Lower leg skin (tissue), 4 donors: ENCODE data around the gene SCFD2. TPM values are rescaled to one million over a fixed set of nuclear protein-coding genes. Genes with fewer than 3 reads are reported as not detected.

Source experiments
- DNase-seq, 2 donors: peaks; one replicate each; pipeline ENCODE4 v3.0.0-alpha.2; 2019; ENCODE audit warnings: low spot score in 2 of 2
- H3K4me3 ChIP-seq: fragments of 200-600 bp; sonication (generic); 2 replicates; pipeline ENCODE4 v1.5.1; 2017; ENCODE audit warnings: mild to moderate bottlenecking, low read depth; ENCODE audit not compliant: poor library complexity, severe bottlenecking
- POLR2A ChIP-seq, 2 donors: fragments of 450-650 bp; IDR thresholded peaks; one replicate each; pipeline ENCODE4 v1.6.1; 2016 to 2017; ENCODE audit warnings: antibody characterized with exemption in 2 of 2, mild to moderate bottlenecking in 1 of 2, moderate library complexity in 1 of 2
- WGBS, 2 donors: methylation state at CpG; one replicate each; pipeline ENCODE4 v1.1.5; 2018; 5-methylcytosine and 5-hydroxymethylcytosine counted together
- intact Hi-C: fragments of 100-400 bp; cut with DNase I; formaldehyde crosslinking; loops from one replicate; pipeline ENCODE4 v1.15.0; 2023; ENCODE audit warnings: low total_unique reads
- total RNA-seq, 4 donors: library from RNA; depleted of rRNA; stranded (reverse); fragments of >200 nt; gene quantifications; one replicate each; pipeline ENCODE4 v1.1.0, GENCODE V29; 2016
- TF ChIP-seq, protein P1 (sequence below), 3 donors: fragments of 450-650 bp; IDR thresholded peaks; one replicate each; pipeline ENCODE4 v1.5.1; 2016; ENCODE audit warnings: antibody characterized with exemption in 3 of 3, mild to moderate bottlenecking in 3 of 3, moderate library complexity in 2 of 3

The SCFD2 gene
- total RNA-seq, 4 donors from 2014 or later: 13.6 to 23.3 (median 19.0) TPM

DNA sequence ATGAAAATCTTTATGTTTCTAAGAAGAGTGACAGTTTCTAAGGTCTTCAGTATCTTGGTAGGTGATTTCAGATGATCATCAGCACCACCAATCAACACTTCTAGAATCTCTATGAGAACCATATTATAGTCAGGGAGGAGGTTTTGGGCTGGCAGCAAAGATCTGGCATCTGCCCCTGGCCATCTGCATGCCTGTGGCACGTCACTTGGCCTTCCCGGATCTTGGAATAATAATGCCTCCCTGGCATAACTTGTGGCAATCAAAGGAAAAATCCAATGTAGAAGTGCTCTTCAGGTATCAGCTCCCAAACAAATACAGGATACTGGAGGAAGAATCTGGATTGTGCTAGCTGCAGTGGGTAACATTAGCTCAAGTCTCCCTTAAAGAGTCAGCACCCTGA, 446.4 kb downstream of the SCFD2 start:
- H3K4me3 ChIP-seq: no peak overlapping the region
- intact Hi-C loops: no loop called here
- WGBS, 2 donors: 45 to 55% methylated on average over 2 of the region's 2 CpGs
- no peak for DNase-seq
- TF ChIP-seq POLR2A (IDR thresholded peaks at IDR 0.05): no peak
- TF ChIP-seq, protein P1, sequence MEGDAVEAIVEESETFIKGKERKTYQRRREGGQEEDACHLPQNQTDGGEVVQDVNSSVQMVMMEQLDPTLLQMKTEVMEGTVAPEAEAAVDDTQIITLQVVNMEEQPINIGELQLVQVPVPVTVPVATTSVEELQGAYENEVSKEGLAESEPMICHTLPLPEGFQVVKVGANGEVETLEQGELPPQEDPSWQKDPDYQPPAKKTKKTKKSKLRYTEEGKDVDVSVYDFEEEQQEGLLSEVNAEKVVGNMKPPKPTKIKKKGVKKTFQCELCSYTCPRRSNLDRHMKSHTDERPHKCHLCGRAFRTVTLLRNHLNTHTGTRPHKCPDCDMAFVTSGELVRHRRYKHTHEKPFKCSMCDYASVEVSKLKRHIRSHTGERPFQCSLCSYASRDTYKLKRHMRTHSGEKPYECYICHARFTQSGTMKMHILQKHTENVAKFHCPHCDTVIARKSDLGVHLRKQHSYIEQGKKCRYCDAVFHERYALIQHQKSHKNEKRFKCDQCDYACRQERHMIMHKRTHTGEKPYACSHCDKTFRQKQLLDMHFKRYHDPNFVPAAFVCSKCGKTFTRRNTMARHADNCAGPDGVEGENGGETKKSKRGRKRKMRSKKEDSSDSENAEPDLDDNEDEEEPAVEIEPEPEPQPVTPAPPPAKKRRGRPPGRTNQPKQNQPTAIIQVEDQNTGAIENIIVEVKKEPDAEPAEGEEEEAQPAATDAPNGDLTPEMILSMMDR (IDR thresholded peaks at IDR 0.05): no peak

DNA sequence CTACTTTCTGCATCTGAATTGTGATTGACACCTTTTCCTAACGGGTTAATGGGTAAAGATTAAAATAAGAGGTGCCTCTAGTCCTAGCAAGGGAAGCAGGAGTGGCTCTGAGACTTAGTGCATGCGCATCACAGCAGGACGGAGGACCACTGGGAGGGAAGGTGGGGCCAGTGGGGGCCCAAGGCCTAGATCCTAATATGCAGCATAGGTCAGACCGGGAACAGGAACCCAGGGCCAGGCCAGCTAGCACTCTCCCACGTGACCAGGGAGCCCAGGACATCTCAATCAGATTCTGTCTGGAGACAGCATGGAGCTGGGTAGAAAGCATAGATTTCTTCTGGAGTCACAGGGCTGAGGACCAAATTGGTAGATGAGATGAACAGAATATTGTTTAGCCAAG, 448.0 kb downstream of the SCFD2 start:
- no peak for TF ChIP-seq POLR2A (IDR thresholded peaks at IDR 0.05)
- TF ChIP-seq, protein P1 (IDR thresholded peaks at IDR 0.05): no peak
- no peak for DNase-seq
- 93 to 94% methylated on average over 5 of the region's 5 CpGs for WGBS, 2 donors
- intact Hi-C loops: no loop called here
- H3K4me3 ChIP-seq: no peak overlapping the region

DNA sequence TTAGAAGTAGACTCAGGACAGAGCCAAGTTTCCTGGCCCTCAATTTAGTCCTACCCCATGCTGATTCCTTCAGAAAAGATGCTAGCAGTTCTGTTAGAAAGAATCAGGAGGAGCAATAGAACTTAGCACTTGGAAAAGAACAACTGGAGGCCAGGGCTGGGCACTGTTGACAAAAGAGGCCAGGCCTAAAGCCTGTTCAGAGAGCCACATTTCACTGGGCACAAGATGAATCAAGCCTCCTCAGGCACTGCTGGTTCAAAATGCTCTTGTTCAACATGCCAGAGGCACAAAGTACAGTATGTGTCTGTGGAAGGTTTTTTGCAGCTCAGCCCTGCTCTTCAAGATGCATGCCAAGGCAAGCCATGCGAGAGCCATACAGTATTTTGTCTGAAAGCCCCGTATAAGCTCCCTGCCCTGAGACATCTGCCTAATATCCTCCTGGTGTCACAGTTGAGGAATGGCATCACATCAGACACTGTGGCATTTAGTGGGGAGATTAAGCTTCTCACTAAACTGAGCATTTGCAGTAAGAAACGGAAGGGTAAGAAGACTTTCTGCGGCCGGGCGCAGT, 450.0 kb downstream of the SCFD2 start:
- intact Hi-C loops: no loop called here
- DNase-seq: no peak
- no peak for TF ChIP-seq POLR2A (IDR thresholded peaks at IDR 0.05)
- TF ChIP-seq, protein P1 (IDR thresholded peaks at IDR 0.05): no peak
- no peak overlapping the region for H3K4me3 ChIP-seq
- 75 to 82% methylated on average over 6 of the region's 6 CpGs for WGBS, 2 donors

DNA sequence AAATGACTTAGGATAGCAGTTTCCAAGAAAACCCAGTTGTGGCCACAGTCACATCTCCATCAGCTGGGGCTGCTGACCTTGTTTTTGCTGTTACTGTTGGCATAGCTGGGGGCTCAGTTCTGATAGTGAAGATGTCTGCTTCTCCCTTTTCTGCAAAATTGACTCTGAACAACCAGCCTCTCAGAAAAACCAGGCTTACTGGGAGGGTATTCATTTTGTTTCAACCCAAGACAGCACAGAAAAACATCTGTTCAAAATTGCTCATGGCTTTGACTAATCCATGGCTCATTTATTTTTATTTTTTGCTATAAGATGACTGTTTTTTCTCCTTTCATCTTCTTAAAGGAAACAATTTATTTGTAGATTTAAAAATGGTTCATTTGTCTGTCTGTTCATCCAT, 450.7 kb downstream of the SCFD2 start:
- DNase-seq: no peak
- TF ChIP-seq, protein P1 (IDR thresholded peaks at IDR 0.05): no peak
- no peak for TF ChIP-seq POLR2A (IDR thresholded peaks at IDR 0.05)
- intact Hi-C loops: no loop called here
- H3K4me3 ChIP-seq: no peak overlapping the region

DNA sequence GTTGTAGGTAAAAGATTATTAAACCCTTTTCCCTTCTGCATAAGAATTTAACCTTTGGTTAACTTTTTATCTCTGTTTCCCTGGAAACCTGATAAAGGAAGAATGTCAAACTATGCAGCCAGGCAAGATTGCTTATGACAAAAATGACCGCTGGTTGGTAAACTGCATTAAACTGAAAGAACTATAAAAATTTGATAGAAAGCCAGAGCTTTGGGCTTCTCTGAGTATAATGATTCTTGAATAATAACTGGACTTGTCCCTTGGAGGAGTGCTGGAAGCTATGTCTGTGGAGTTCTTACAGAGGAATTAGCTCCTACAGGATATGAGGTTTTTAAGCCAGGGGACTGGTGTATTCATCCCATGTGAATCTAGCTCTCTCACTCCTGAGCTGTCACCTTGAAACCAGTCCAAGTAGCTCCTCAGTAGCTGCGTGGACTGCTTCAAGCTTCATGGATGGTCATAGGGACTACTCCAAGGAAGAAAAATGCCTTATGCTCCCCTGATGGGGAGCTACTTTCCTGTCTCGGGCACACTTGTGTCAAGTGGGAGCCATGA, 451.7 kb downstream of the SCFD2 start:
- H3K4me3 ChIP-seq: no peak overlapping the region
- DNase-seq: no peak
- WGBS, 2 donors: 76 to 78% methylated on average over 3 of the region's 3 CpGs
- TF ChIP-seq POLR2A (IDR thresholded peaks at IDR 0.05): no peak
- TF ChIP-seq, protein P1 (IDR thresholded peaks at IDR 0.05): no peak
- intact Hi-C loops: no loop called here

DNA sequence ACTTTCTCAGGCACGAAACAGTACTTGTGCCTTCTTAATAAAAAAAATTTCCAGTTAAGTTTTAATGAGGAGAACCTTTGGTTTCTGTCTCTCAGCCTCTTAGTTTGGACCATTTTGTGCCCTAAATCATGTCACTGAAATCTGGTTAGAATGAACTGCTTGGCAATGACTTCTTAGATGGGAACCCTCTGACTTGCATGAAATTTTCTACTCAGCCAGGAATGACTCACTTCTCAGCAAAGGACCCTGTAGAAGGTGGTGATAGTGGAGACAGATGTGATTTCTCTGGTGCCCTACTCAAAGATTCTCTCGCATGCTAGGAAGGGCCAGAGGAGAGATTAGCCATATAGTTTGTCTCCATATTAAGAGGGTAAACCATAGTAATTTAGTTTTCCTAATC, 453.3 kb downstream of the SCFD2 start:
- intact Hi-C loops: no loop called here
- no peak for DNase-seq
- H3K4me3 ChIP-seq: no peak overlapping the region
- WGBS, 2 donors: 67 to 76% methylated on average over 2 of the region's 2 CpGs
- no peak for TF ChIP-seq POLR2A (IDR thresholded peaks at IDR 0.05)
- TF ChIP-seq, protein P1 (IDR thresholded peaks at IDR 0.05): no peak
